ENCODE measurements around the gene KDM4B.

KDM4B gene

GRCh38 chr19:4986056-4986455 is 17.1 kb downstream of the KDM4B start:
- DNase-seq = no peak

- no peak for DNase-seq
Measured at GRCh38 chr19:4986471-4986891, 17.6 kb downstream of the KDM4B start.

DNA sequence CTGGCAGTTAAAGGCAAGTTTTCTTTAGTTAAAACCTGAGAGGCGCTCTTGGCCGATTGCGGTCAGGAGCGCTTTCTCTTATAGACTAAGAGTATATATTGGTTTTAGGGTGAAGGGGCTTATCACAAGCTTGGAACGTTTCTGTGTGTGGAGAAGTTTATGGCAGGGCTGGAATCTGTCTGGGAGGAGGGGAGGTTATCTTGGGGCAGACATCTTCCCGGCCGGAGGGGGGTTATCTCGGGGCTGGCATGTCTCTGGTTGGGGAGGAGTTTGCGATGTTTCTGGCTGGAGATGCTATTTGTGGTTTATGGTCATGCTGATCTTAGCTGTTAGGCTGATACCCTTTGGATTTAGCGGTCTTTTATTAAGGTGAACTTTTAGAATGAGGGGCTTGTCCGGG is 18.3 kb downstream of the KDM4B start:
- no peak for DNase-seq

DNA sequence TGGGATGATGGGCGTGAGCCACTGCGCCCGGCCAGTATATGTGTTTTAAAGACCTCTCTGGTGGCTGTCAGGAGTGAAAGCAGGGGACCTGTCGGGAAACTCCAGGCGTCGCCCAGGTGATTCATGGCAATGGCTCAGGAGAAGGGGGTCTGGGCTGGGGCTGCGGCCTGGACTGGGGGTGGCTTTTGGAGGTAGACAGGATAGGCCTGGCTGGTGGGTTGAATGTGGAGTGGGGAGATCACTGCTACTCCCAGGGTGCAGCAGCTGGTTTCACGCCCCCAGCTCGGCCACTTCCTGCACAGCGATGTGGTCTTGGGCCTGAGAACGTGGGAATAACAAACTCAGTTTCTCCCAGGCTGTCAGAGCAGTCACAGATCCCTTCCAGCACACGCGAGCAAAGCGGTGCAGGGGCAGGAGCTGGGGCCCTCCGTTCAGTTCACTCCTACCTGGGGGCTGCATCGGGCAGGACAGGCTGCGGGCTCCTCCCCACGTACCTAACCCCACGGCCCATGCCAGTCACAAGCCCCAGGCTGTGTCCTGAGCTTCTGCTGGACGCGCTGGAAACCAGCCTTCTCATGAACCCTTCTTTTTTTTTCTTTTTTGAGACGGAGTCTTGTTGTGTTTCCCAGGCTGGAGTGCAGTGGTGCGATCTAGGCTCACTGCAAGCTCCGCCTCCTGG is 18.9 kb downstream of the KDM4B start:
- DNase-seq = no peak

- DNase-seq = no peak
Measured at GRCh38 chr19:4988770-4989251, 19.9 kb downstream of the KDM4B start.

GRCh38 chr19:4990306-4990705 is 21.4 kb downstream of the KDM4B start:
- no peak for DNase-seq

GRCh38 chr19:4991538-4991937 is 22.6 kb downstream of the KDM4B start:
- no peak for DNase-seq

GRCh38 chr19:4991996-4992698 is 23.2 kb downstream of the KDM4B start:
- DNase-seq = no peak

DNA sequence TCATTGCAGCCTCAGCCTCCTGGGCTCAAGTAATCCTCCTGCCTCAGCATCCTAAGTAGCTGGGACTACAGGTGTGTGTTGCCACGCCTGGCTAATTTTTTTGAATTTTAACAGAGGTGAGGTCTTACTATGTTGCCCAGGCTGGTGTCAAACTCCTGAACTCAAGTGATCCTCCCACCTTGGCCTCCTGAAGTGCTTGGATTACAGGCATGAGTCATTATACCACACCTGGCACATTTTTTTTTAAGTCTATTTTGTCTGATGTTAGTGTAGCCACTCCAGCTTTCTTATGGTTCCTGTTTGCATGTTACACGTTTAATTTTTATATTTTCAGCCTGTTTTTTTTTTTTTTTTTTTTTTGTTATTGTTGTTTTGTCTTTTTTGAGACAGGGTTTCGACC is 24.8 kb downstream of the KDM4B start:
- DNase-seq = no peak

DNA sequence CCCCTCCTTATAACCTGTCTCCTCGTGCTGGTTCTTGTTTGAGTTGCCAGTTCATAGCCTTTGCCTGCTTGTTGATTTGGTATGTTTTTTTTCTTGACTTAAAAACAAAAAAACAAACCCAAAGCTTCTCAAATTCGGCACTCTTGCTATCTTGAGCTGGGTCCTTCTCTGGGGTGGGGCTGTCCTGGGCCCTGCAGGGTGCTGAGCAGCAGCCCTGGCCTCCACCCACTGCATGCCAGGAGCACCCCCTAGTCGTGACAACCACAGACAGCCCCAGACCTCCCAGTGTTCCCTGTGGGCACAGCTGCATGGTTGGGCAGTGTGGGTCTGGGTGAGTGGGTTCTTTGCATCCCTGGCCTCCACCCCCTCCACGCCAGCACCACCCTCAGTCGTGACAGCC is 27.8 kb downstream of the KDM4B start:
- no peak for DNase-seq

- DNase-seq = no peak
Measured at GRCh38 chr19:4997297-4997696, 28.4 kb downstream of the KDM4B start.

GRCh38 chr19:5000120-5000611 is 31.3 kb downstream of the KDM4B start:
- DNase-seq = no peak

- no peak for DNase-seq
Measured at GRCh38 chr19:5001615-5002014, 32.7 kb downstream of the KDM4B start.

GRCh38 chr19:5002143-5002542 is 33.2 kb downstream of the KDM4B start:
- DNase-seq = no peak

DNA sequence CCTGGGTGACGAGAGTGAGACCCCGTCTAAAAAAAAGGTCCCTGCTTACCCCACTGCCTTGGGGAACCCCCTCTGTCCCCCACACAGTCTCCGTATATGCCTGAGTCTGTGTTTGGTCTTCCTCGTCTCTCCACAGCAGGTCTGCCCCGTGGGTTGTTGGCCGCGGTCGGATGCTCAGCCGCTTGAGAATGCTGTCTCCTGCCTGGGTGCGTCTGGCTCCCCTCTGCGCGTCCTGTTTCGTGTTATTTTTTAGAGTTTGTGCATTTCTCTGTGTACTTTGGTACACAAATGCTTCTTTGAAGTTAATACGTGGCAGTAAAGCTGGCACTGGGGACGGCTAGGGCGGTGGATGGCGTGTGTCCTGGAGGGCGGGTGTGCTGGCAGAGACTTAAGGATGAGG is 34.9 kb downstream of the KDM4B start:
- DNase-seq = no peak

DNA sequence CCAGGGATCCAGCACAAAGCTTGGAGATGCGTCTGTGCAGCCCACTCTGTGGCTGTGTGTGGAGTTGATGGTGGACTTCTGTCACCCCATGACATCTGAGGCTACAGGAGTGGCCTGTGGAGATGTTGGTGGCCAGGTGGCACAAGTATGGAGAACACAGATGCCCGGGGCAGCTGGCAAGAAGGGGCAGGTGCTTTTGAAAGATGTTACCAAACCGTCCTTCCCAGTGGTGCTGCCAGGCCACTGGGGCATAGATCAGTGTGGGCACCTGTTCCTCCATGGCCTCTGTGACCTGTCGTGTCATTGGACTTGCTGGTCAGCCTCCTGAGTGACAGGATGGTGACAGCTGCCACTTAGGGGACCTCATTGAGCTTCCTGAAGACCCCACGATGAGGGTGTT is 36.2 kb downstream of the KDM4B start:
- no peak for DNase-seq

GRCh38 chr19:5006201-5006600 is 37.3 kb downstream of the KDM4B start:
- no peak for DNase-seq

GRCh38 chr19:5006821-5007220 is 37.9 kb downstream of the KDM4B start:
- DNase-seq = no peak

DNA sequence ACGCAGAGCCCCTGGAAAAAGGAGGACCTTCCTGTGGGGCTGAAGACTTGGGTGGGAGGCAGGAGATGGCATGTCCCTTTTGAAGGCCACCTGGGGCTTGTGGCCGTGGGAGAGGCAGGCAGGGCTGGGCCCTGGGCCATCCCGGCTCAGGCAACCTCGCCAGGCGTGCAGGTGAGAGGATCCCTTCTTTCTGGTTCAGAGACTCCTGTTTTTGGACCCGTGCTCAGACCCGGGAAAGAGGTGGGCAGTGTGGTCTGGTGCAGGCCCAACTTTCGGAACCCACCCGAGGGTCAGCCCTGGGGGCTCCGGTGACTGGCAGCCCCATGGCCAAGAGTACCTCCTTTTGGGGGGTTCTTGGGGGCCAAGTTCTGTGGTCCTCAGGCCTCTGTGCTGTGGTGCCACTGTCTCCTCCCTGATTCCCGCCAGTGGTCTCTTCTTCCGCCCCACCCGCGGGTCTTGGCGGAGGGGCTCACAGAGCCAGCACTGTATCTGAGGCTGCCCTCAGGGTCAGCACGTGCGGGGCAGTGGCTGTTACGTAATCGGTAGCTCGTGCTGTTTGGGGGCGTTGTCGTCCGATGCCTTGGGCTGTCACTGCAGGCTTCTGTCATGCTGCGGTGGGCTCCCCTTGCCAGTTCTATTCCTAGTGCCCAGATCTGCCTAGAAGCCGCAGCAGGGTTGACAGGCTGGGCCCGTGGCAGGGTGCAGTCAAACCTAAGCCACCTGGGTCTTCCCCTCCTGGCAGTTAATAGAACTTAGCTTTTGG is 42.7 kb downstream of the KDM4B start:
- no peak for DNase-seq

DNA sequence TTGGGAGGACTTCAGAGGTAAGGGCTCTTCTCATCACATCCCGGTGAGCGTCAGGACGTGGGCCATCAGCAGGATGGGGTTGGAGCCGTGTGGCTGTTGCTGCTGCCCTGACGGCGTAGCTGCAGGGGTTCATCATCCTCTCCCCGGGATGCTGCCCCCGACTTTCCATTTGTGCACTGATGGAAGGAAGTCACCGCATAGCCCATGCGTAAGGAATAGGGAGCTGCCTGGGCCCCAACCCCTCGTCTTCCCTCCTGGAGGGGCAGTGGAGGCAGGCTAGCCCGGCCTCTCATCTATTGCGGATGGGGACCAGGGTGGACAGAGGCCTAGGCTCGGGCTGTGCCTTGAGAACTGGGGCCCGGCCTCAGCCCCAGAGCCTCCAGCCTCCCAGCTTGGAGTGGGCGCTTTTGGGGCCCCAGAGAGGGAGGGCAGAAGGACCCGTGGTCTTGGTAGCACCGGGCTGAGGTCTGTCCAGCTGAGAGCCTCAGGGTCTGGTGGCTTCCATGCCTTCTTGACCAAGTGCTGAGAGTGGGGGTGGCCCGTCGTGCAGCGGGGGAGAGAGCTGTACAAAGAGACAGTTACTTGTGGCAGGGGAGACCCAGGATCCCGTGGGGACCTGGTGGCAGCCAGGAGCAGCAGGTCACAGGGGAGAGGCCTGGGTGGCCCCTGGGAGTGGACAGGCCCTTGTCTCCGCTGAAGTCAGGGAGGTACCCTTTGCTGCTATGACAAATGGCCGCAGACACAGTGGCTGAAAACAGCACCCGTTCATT is 44.0 kb downstream of the KDM4B start:
- DNase-seq = no peak

DNA sequence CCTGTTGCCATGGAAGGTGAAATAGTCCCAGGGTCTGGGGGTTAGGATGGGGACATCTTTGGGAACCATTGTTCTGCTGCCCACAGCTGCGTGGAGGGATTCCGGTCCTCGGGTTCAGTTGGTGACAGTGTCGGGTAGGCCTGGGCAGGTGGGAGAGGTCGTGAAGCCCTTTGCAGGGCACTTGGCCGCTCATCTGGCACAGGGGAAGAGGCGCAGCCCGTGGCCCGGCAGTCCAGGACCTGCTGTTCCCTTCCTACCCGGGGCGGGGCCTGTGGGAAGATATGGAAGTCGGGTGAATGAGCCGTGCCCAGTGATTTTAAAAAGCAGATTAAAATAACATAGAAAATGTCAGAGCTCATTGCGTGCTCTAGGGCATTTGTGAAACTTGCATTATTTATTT is 44.8 kb downstream of the KDM4B start:
- no peak for DNase-seq

- no peak for DNase-seq
Measured at GRCh38 chr19:5014941-5015340, 46.0 kb downstream of the KDM4B start.

- DNase-seq = no peak
Measured at GRCh38 chr19:5016268-5016667, 47.4 kb downstream of the KDM4B start.

All from NCI-H1092 (cell line).